A204.1 (cell line): ENCODE data around the gene SPATA13.

ENCODE experiments used
- FAIRE-seq: peaks from 2 replicates; lab custom pipeline; 2012; peaks lifted over from hg19 to GRCh38; lab: Jason Lieb, UNC

Gene SPATA13

DNA sequence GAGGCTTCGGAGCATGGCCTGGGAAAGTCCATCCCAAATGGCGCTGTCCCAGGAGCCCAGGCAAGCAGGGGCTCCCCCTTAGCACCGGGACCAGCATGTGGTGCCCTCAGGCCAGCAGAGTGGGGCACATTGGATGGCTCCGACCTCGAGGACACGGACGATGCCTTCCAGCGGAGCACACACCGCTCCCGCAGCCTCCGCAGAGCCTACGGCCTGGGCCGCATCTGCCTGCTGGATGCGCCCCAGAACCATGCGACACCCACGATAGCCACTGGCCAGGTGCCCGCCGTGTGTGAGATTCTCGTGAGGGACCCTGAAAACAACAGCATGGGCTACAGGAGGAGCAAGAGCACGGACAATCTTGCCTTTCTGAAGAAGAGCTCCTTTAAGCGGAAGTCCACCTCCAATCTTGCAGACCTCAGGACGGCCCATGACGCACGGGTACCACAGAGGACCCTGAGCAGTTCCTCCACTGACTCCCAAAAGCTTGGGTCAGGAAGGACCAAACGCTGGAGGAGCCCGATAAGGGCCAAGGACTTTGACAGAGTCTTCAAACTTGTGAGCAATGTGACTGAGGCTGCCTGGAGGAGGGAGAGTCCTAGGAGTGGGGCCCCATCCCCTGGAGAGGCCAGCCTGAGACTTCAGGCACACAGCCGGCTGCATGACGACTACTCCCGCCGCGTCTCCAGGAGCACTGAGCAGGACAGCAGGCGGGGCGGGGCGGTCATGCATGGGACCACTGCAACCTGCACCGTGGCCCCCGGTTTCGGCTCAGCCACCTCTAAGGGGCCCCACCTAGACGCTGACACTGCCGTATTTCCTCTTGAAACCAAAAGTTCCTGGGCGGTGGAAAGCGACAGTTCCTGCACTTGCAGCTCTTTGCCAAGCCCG is 63.1 kb downstream of the SPATA13 start:
- no peak for FAIRE-seq

DNA sequence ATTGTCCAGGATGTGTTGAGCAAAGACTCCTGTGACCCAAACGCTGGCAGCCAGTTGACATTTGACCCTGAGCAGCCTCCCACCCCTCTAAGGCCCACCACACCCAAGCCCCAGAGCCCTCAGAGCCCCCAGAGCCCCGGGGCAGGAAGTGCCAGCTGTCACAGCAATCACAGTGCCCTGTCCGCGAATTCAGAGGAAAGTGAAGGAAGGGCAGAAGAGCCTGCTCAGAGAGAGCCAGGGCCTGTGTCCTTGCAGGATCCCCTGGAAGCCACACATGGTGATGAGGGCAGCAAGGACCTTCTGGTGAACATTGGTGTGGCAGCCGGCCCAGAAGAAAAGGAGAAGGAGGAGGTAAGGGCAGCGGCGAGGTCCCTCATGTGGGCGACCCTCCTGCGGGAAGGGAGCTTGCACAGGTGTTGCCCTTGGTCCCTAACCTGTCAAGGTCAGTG is 63.7 kb downstream of the SPATA13 start:
- no peak for FAIRE-seq

DNA sequence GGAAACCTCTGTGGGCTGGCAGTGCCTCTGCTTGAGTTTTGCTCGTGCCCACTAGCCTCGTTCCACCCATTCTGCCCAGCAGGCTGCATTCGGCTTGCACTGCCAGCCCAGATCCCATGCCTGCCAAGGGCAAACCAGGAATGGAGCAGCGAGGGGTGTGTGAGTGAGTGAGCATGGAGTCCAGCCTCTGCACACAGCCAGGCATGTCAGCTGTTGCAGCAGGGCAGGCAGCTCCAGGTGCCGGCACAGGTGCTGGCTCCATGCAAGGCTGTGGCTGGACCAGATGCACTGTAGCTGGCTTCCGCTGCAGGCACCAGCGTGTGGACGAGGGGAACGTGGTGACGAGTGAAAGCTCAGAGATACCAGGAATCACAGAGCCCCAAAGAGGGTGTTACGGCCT is 64.5 kb downstream of the SPATA13 start:
- FAIRE-seq: no peak

DNA sequence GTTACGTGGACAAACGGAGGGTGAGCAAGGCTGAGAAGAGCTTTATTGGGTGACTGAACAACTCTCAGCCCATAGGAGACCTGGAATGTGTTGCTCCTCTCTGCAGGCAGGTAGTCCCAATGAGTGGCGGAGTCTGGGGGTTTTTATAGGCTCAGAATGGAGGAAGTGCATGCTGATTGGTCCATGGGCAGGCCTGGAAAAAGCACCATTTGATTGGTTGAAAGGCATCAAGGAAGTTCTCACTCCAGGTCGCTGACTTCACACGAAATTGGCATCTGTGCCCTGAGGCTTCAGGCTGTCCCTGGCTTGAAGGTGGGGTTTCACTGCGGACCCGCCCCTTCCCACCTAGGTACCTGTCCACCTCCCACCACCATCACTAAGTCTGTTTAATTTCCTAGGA is 65.4 kb downstream of the SPATA13 start:
- FAIRE-seq: no peak

DNA sequence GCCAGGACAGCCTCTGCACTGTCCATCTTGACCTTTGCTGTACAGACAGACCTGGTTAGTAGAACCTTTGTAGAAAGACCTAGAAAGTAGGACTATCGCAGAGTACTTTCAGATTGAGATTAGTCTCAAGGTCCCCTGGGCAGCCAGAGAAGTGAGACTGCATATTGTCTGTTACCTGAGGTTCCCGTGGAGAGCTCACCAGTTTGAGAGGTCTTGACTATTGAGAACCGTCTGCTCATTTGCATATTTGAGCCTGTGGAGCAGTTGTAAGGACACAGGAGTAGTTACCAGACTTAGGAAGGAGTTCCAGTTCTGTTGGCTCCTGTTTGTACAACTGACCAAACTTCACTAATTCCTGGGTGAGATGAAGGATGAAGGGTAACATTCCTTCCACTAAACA is 66.2 kb downstream of the SPATA13 start:
- no peak for FAIRE-seq

DNA sequence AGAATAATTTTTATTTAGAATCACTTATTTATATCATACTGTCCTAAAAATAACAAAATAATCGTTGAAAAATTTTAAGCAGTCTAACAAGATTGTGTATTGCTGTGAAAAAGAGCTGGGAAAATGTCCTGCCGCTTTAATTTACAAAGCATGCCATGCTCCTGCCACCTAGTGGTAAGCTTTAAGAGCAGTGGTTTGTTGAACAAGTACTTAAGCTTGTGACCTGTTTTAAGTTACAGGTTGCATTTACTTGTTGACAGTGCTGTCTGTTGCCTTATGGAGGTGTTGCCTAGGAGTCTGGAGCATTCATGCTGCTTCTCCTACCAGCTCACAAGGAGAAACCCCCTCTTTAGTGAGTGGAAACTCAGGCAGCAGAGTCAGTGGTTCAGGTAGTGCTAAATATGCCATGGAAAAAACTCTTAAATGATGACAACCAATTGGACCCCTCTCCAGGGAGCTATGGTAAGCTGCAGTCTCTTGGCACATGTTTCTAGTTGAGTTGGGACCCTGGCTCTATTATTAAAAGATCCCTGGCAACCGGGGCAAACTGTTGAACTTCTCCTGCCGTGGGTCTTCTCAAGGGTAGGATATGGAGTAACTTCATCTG is 68.4 kb downstream of the SPATA13 start:
- peak; percentile 95 for FAIRE-seq

DNA sequence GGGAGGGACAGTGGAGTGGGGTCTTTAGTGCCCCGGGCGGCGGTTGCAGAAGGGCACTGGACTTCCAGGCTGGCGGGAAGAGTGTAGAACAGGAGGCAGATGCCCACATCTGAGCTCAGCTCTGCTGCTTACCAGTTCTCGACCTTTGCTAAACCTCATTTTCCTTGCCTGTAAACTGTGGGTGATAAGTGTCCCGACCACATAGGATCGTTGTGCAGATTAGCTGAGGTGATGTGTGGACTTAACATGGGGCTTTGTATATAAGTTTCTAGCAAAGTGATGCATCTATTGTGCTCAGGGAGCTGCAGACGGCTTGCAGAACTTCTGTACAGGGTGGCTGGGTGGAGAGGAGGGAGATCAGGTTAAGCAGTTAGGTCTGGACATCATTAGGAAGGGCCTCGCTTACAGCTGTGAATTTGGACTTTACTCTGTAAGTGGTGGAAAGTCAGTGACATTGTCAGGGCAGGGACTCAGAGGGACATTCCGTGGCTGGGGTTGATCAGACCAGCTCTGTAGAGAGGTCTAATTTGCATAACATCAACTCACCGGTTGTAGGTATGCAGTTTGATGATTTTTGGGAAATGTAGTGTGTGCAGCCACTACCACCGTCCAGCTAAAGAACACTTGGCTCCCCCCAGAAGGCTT is 70.0 kb downstream of the SPATA13 start:
- no peak for FAIRE-seq

DNA sequence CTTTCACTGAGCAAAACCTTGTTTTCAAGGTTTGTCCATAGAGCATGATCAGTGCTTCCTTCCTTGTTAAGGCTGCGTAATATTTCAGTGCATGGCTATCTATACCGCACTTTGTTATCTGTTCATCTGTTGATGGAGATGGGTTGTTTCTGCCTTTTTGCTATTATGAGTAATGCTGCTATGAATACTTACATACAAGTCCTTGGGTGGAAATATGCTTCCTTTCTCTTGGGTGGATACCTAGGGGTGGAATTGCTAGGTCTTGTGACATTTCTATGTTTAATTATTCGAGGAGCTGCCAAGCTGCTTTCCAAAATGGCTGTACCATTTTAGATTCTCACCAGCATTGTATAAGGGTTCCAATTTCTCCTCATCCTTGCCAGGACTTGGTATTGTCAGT is 70.9 kb downstream of the SPATA13 start:
- no peak for FAIRE-seq

DNA sequence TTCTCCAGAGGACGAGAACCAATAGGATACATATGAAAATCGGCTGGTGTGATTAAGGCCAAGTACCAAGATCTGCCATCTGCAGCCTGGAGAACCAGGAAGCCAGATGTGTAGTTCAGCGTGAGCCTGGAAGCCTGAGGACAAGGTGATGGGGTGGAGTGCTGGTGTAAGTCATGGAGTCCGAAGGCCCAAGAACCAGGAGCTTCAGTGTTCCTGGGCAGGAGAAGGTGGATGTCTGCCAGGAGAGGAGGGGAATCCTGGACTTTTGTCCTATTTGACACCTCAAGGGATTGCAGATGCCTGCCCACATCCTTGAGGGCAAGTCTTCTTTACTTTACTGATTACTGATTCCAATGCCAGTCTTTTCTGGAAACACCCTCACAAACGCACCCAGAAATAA is 71.5 kb downstream of the SPATA13 start:
- no peak for FAIRE-seq

DNA sequence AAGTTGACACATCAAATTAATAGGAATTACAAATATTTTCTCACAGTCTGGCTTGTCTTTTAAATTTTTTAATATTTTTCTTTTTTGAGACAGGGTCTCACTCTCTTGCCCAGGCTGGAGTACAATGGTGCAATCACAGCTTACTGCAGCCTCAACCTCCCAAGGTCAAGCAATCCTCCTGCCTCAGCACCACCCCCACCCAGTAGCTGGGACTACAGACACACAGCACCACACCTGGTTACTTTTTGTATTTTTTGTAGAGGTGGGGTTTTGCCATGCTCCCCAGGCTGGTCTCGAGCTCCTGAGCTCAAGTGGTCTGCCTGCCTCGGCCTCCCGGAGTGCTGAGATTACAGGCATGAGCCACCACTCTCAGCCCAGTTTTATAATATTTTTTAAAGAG is 72.0 kb downstream of the SPATA13 start:
- no peak for FAIRE-seq

DNA sequence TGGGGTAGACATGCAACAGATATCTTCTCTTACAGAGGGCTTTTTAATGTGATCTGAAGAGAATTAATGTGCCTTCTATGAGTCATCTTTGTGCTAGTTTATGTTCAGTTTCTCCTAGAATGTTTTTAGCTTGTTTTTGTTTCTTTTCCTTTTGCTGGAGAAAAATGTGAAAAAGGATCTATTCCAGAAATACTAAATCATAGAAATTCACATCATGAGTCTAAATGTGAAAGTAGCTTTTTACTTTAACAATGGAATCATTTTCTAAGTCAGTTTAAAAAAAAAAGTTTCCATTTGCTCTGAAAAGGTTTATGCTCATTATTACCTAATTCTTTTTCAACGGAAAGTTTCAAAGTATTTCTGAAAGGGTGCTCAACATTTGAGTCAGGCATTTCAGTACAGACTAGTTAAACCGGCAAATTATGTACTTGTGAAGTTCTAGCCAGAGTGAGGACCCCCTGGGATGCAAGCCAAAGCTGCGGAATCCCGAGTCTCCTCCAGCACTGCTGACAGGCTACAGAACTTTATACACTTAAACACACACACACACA is 72.9 kb downstream of the SPATA13 start:
- FAIRE-seq: peak; percentile 95

DNA sequence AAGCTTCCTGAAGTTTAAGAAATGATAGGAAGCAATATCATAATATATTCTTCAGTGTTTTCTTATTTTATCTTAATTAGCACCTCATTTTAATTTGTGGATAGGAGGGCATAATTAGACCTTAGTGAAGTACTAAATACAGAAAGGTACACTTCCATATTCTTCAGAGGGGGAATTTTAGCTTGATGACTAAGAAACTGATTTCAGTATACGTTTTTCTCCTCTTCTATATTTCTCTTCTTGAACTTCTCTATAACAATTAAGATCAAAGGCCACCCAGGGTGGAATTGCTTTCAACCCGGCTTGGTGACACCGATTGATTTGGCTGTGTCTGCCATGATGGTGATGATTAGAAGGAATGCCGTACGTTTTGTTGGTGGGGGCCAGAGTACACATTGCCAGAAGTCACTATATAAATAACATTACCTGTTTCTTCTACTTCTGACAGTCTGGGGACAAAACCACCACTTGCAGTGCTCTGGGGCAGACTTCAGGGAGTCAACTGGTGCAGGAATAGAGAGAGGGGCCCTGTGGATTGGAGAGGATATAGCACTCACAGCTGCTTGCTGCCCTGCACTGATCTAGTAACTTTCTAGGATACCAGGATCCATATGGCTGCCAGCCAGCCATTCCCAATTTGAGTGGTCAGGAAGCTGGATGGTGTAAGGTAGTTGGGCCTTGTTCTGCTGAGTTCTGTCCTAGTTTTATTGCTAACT is 73.8 kb downstream of the SPATA13 start:
- no peak for FAIRE-seq

DNA sequence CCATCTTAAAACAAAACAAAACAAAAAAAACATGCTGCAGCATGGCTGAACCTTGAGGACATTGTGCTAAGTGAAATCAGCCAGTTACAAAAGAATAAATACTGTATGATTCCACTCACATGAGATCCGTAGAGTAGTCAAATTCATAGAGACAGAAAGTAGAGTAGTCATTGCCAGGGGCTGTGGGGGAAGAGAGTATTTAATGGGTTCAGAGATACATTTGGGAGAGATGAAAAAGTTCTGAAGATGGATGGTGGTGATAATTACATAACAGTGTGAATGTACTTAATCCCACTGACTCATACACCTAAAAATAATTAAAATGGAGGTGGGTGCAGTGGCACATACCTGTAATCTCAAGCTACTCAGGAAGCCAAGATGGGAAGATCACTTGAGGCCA is 76.8 kb downstream of the SPATA13 start:
- FAIRE-seq: no peak

DNA sequence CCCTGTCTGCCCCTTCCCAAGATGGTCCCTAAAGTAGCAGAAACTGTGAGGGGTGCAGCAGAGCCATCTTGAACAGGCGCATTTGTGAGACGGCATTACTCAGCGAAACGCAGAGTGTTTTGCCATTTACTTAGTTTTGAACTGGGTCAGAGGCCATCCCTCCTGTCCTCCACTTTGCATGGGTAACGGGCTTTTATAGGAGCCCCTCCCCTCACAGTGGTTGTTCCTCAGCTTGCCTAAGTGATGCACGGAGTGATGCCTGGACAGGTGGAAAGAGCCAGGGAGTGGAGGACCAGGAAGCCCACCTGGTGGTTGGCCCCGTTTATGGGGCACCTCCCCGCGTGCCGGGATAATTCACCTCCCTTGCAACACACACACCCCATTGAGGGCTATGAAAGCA is 80.8 kb downstream of the SPATA13 start:
- FAIRE-seq: no peak

DNA sequence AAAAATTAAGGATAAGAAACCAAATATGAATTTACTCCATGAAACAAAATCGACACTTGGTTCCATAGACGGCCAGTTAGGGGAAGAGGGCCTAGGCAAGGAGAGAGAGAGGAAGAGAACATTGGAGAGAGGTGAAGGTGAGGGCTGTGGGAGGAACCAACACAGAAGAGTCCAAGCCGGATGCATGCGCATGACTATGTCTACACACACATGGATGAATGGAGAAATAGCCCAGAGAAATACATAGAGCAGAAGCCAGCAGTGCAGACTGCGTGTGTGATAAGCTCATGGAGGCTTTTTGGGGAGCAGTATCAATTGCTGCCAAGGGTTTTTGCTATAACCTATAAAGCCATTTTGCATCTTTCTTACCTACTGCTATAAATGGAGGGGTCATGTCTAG is 81.6 kb downstream of the SPATA13 start:
- no peak for FAIRE-seq

DNA sequence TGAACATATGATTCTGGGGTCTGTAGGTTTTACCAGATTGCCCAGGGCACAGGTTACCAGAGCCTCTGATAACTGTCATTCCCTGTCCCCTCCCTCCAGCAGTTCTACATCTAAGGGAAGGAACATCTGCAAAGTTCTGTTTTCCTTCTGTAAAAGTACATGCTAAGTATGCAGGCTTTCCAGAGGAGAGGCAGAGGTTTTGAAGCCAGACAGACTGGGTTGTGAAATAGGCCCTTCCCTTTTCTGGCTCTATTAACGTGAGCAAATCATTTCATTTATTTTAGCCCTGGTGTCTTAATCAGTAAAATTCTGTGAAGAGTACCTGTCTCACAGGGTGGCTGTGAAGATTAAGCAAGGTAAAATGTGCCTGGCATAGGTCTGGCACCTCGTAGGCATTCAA is 82.8 kb downstream of the SPATA13 start:
- FAIRE-seq: no peak

DNA sequence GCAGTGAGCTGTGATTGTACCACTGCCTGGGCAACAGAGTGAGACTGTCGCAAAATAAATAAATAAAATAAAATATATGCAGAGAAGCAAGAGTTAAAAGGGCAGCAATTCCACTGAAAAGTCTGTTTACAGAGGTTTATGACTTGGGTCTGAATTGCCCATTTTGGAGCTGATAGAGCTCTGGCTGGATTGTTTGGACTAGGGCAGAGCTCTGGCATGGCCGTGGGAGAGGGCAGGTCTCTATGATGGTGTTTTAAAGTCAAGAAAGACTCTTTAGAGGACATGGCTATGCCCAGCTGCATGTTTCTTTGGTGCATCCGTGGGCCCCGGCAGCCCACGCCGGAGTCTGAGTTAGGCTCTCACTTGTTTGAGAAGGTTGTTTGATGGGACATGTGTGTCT is 84.3 kb downstream of the SPATA13 start:
- FAIRE-seq: no peak

DNA sequence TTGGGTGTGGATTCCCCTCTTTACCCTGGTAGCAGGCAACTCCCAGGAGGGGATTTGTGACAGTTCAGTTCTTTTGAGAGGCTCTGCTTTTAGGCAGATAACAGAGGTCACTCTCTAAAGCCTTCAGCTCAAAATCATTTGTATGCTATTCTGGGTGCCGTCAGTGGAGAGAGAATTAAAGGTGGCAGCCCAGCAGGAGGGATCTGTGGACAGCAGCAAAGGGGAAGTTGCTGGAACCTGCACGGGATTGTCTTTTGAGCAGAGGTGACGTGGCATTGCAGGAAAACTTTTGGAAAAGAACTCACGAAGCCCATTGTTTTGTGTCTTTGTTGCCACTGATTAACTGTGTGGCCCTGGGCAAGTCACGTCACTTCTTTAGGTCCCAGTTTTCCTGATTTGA is 86.5 kb downstream of the SPATA13 start:
- FAIRE-seq: no peak

DNA sequence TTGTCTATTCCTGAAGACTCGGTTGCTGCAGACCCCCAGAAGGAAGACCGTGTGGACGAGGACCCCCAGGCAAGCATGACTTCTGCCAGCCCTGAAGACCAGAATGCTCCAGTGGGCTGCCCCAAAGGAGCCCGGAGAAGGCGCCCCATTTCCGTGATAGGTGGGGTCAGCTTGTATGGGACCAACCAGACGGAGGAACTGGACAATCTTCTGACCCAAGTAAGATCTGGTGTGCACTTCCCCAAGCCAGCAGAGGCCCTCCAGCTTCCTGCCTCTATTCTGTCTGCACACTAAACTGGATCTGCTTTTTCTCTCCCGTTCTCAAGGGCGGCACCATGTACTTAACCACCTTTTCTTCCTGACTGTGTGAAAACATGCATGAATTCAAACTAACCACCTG is 89.1 kb downstream of the SPATA13 start:
- FAIRE-seq: no peak

DNA sequence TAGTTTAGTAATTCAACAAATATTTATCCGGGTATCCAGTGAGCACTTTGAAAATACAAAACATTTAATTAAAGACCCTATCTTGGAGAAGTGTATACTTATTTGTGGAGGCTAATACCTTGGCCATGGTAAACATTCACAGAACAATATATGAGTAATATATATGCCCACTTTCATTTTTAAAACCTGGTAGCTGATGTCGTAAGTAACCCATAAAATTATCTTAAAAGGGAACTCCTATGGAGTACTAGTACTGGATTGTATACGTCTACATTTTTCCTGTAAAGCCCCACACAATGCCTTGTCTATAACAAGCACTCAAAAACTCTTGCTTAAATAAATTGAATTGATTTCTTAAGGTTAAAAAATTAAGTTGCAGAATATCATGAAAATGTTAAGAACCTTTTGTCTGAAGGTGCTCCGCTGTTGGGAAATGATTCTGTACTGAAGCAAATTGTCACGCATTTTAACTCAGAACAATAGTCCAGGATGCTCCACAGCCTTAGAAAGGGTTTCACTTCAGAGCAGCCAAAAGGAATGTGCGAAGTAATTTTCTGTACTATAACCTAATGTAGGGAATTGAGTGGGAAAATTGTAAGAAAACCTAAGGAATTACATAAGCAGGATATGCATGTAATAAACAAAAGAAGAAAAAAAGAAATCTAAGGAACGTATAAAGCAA is 90.0 kb downstream of the SPATA13 start:
- FAIRE-seq: no peak

DNA sequence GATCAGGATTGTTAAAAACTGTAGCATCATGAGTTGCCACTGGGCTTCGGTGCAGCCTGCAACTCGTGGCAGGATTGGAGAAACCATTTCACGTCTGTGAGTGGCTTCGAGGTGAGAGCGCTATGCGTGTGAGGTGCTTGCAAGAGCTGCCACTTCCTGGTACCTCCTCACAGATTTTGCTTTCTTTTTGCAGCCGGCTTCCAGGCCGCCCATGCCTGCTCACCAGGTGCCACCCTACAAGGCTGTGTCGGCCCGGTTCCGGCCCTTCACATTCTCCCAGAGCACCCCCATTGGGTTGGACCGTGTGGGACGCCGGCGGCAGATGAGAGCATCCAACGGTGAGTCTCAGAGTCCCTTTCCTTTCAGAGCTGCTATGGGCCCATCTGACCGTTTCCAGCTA is 91.0 kb downstream of the SPATA13 start:
- no peak for FAIRE-seq

DNA sequence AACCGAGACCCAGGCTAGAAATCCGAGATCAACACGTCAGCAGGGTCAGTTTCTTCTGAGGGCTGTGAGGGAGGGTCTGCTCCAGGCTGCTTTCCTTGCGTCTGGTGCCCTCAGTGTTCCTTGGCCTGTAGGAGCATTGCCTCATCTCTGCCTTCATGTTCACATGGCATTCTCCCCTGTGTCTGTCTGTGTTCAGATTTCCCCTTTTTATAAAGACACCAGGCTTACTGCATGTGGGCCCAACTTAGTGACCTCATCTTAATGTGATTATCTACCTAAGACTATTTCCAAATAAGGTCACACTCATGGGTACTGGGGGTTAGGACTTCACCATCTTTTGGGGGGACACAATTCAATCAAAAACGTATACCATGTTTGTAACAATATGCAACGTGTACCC is 91.6 kb downstream of the SPATA13 start:
- FAIRE-seq: no peak
